ENCODE measurements around the gene MAD1L1.

- TF ChIP-seq CTCF (IDR thresholded peaks at IDR 0.05): no peak
- no peak for TF ChIP-seq POLR2A (IDR thresholded peaks at IDR 0.05)
These were observed 189.3 kb downstream of the MAD1L1 start for GRCh38 chr7:2043316-2044039.
